ENCODE data around the gene CD36.

GRCh38 chr7:80699721-80700256 is 61.3 kb downstream of the CD36 start:
- TF ChIP-seq POLR2A (IDR thresholded peaks at IDR 0.05): no peak
- TF ChIP-seq, protein P1, sequence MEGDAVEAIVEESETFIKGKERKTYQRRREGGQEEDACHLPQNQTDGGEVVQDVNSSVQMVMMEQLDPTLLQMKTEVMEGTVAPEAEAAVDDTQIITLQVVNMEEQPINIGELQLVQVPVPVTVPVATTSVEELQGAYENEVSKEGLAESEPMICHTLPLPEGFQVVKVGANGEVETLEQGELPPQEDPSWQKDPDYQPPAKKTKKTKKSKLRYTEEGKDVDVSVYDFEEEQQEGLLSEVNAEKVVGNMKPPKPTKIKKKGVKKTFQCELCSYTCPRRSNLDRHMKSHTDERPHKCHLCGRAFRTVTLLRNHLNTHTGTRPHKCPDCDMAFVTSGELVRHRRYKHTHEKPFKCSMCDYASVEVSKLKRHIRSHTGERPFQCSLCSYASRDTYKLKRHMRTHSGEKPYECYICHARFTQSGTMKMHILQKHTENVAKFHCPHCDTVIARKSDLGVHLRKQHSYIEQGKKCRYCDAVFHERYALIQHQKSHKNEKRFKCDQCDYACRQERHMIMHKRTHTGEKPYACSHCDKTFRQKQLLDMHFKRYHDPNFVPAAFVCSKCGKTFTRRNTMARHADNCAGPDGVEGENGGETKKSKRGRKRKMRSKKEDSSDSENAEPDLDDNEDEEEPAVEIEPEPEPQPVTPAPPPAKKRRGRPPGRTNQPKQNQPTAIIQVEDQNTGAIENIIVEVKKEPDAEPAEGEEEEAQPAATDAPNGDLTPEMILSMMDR (IDR thresholded peaks at IDR 0.05): no peak

All from esophagus squamous epithelium (tissue), 4 donors.